EL (cell line): ENCODE measurements around the gene CELF2.
"Not testable (repeated sequence)": the region's sequence is repeated elsewhere in the genome, so short reads cannot be mapped to it uniquely, and the experiment has no call there.

Source experiments
- DNase-seq: peaks from one replicate; pipeline ENCODE4 v3.0.0-alpha.2; 2016

CELF2 gene

GRCh38 chr10:11177926-11178471, 160.3 kb downstream of the CELF2 start:
- no peak for DNase-seq

GRCh38 chr10:11178606-11179515, 161.2 kb downstream of the CELF2 start:
- peak; percentile 28 for DNase-seq

DNA sequence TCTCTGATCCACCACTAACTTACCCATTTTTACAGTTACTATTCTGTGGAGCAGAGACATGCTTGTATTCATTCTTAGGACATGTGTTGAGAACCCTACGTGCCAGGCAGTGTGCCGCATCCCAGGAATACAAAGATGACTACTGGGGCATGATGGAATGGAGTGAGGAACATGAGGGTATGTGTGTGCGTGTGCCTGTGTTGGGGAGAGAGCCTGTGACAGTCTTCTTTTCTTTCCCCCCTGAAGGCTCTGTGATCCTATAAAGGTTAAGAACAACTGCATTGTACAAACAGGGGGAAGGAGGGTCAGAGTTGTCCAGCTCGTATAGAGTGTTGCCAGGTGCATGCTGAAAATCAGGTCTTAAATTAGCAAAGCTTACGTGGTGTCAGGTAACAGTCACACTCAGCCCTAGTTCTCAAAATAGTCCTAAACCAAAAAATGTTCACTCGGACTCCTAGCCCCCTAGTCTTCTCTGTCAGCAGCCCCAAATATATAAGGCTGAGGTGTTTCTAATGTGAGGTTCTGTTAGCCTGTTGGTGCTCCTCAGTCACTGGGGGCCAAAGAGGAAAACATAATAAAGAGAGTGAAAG, 161.9 kb downstream of the CELF2 start:
- no peak for DNase-seq

DNA sequence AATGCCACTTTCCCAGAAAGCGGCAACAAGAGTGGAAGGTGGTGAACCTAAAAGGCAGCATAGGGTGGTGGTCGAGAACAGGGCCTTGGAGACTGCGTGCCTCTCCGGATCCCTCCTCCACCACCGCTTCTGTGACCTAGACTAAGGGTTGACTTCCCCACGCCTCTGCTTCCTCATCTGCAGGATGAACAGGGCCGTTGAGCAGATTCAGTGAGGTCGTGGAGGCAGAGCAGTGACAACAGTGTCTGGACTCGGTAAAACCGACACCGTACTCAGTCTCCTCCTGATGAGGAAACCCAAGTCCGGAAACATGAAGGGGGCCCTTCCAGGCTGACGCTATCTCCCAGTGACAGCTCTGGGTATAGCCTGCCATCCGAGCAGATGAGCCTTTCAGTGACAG, 162.6 kb downstream of the CELF2 start:
- no peak for DNase-seq

- DNase-seq, result no peak
These were observed 164.3 kb downstream of the CELF2 start for GRCh38 chr10:11181978-11182377.

DNA sequence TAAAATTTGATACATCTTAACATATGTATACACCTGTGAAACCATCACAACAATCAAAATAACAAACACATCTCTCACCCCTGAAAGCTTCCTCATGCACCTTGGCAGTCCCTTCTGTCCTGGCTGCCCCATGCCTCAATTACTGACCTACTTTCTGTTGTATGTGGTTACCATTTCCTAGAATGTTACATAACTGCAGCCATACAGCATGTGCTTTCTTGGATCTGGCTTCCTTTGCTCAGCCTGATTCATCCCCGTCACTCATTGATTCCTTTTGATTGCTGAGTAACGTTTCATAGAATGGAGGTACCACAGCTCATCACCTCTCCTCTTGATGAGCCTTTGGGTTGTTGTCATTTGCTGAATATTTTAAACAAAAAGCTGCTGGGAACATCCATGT, 165.3 kb downstream of the CELF2 start:
- DNase-seq, result no peak

GRCh38 chr10:11184093-11184492, 166.4 kb downstream of the CELF2 start:
- no peak for DNase-seq

DNA sequence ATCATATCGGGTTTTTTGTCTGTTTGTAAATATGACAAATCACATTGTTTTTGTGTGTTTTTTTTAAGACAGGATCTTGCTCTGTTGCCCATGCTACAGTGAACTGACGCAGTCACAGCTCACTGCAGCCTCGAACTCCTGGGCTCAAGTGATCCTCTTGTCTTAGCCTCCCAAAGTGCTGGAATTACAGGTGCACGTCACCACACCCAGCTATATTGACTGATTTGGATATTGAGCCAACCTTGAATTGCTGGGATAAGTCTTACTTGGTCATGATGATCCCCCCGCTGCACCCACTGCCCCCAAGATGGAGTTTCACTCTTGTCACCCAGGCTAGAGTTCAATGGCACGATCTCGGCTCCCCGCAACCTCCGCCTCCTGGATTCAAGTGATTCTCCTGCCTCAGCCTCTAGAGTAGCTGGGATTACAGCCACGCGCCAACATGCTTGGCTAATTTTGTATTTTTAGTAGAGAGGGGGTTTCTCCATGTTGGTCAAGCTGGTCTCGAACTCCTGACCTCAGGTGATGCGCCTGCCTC, 167.5 kb downstream of the CELF2 start:
- not testable (repeated sequence) for DNase-seq

DNA sequence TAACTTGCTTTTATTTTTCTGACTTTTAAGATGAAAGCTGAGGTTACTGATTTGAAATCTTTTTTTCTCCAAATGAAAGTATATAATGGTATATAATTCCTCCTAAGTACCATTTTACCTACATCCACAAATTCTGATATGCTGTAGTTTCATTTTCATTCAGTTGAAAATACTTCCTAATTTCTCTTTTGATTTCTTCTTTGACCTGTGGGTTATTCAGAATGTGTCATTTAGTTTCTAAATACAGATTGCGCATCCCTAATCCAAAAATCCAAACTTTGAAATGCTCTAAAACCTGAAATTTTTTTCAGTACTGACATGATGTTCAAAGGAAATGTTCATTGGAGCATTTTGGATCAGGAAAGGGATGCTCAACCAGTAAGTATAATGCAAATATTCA, 168.7 kb downstream of the CELF2 start:
- DNase-seq, result no peak

- no peak for DNase-seq
These were observed 172.1 kb downstream of the CELF2 start for GRCh38 chr10:11189582-11190376.

- DNase-seq, result no peak
These were observed 173.5 kb downstream of the CELF2 start for GRCh38 chr10:11191190-11191589.

DNA sequence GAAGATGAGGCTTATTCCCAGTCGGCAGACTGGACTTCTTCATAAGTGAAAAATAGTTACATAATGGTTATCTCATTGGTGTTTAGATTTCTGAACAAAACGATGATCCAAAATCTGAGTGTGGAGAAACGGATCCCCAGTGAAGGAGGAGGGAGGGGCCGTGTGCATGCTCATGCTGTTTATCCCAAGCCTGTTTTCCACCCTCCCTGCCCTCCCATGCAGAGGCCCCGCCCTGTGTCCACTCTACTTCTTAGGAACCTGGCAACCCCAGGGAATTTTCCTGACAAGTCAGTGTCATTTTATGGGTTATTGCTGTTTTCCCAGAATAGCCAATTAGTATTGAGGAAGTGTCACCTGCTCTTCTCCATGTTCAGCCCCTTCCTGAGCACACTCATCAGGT, 174.0 kb downstream of the CELF2 start:
- DNase-seq, result no peak

- DNase-seq, result no peak
These were observed 174.8 kb downstream of the CELF2 start for GRCh38 chr10:11192304-11193000.

GRCh38 chr10:11193001-11193551, 175.4 kb downstream of the CELF2 start:
- no peak for DNase-seq

GRCh38 chr10:11194859-11195586, 177.4 kb downstream of the CELF2 start:
- no peak for DNase-seq

- no peak for DNase-seq
These were observed 178.0 kb downstream of the CELF2 start for GRCh38 chr10:11195623-11196022.

DNA sequence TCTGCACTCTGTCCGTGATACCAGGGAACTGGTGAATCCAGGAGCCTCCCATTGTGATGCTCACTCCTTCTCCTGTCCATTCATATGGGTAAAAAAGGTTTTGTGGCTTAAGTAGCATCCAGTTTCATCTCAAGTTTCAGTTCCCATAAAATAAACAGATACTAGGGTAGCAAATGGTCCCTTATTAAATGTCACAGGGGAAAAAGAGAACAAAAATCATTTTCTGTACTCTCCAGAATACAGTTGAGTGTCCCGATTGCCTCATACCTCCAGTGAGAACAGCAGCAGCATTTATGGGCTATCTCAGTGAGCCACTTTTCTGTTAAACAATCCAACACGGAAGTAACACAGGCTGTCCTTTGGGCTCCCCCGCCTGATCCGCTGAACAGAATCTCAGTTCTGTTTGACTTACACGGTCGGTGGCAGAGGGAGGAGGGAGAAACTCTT, 179.6 kb downstream of the CELF2 start:
- no peak for DNase-seq

- DNase-seq, result no peak
These were observed 180.2 kb downstream of the CELF2 start for GRCh38 chr10:11197878-11198277.

DNA sequence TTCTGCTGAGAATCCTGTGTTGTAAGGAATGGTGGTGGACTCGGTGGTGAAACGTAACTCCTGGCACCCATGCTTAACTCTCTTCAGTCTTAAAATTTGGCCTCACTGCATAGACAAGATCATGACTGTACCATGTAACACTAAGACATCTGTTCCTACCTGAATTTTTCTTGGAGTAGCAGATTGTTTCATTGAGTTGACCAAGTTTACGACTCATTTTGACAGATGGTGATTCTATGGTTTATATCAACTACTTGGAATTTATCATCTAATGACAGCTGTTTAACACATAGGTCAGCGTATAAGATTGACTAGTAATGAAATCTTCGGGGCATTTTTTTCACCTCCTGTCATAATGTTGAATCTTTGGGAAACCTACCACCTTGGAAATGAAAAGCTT, 184.2 kb downstream of the CELF2 start:
- DNase-seq, result no peak

GRCh38 chr10:11204351-11204942, 186.8 kb downstream of the CELF2 start:
- no peak for DNase-seq
